WTC11 (cell line): ENCODE data around the gene ELOVL2. TPM values are rescaled to one million over a fixed set of nuclear protein-coding genes. Genes with fewer than 3 reads are reported as not detected.
"Not testable (repeated sequence)": the region's sequence is repeated elsewhere in the genome, so short reads cannot be mapped to it uniquely, and the experiment has no call there.

Experiments
- ATAC-seq: fragments of 200-7000 bp; cut with Tn5 transposase; 2 replicates; pipeline ENCODE4 v1.10.0; 2021; ENCODE audit warnings: mild to moderate bottlenecking, moderate library complexity
- CTCF ChIA-PET: fragments of 300-600 bp; sonication (Branson Sonifier 250); formaldehyde crosslinking; loops from one replicate; lab custom pipeline; 2021; ENCODE audit warnings: antibody characterized with exemption; lab: Charles Lee
- POLR2A ChIA-PET: fragments of 350-600 bp; sonication (Branson Sonifier 250); formaldehyde crosslinking; loops from one replicate; lab custom pipeline; 2021; ENCODE audit warnings: antibody characterized with exemption; lab: Charles Lee
- DNase-seq: peaks from one replicate; pipeline ENCODE4 v3.0.0; 2021; ENCODE audit warnings: low spot score
- H3K27ac Mint-ChIP-seq: 2 replicates; pipeline ENCODE4 v1.8.0; 2021; ENCODE audit warnings: mixed read lengths
- H3K27me3 Mint-ChIP-seq: 2 replicates; pipeline ENCODE4 v1.8.0; 2021; ENCODE audit warnings: low read depth, mild to moderate bottlenecking, moderate library complexity, mixed read lengths
- H3K36me3 Mint-ChIP-seq: 2 replicates; pipeline ENCODE4 v1.8.0; 2021; ENCODE audit warnings: mixed read lengths
- H3K4me1 Mint-ChIP-seq: 2 replicates; pipeline ENCODE4 v1.8.0; 2022; ENCODE audit warnings: mixed read lengths
- H3K4me3 Mint-ChIP-seq: 2 replicates; pipeline ENCODE4 v1.8.0; 2021; ENCODE audit warnings: mild to moderate bottlenecking, moderate library complexity, mixed read lengths
- H3K9me3 Mint-ChIP-seq: 2 replicates; pipeline ENCODE4 v1.8.0; 2021; ENCODE audit warnings: mixed read lengths
- ATF2 ChIP-seq: sonication (generic); formaldehyde crosslinking; IDR thresholded peaks from 2 replicates; pipeline ENCODE4 v1.8.1; 2022; ENCODE audit warnings: low read depth, missing genetic modification reagents, borderline replicate concordance
- CBFB ChIP-seq: sonication (generic); formaldehyde crosslinking; IDR thresholded peaks from 2 replicates; pipeline ENCODE4 v1.8.1; 2022; ENCODE audit warnings: mild to moderate bottlenecking, low read depth, missing genetic modification reagents
- ELF4 ChIP-seq: sonication (generic); formaldehyde crosslinking; IDR thresholded peaks from 2 replicates; pipeline ENCODE4 v1.8.1; 2022; ENCODE audit warnings: low read depth, mild to moderate bottlenecking, moderate library complexity, missing genetic modification reagents
- ESRRA ChIP-seq: sonication (generic); formaldehyde crosslinking; IDR thresholded peaks from 2 replicates; pipeline ENCODE4 v1.8.1; 2022; ENCODE audit warnings: mild to moderate bottlenecking, missing genetic modification reagents, borderline replicate concordance
- FOXJ3 ChIP-seq: sonication (generic); formaldehyde crosslinking; IDR thresholded peaks from 2 replicates; pipeline ENCODE4 v1.9.0; 2021; ENCODE audit warnings: missing genetic modification reagents, mild to moderate bottlenecking, borderline replicate concordance
- IRF2 ChIP-seq: sonication (generic); formaldehyde crosslinking; IDR thresholded peaks from 2 replicates; pipeline ENCODE4 v1.8.0; 2022; ENCODE audit warnings: low read depth, missing genetic modification reagents, borderline replicate concordance
- KAT7 ChIP-seq: sonication (generic); formaldehyde crosslinking; IDR thresholded peaks from 2 replicates; pipeline ENCODE4 v1.8.1; 2023; ENCODE audit warnings: missing genetic modification reagents, mild to moderate bottlenecking, borderline replicate concordance
- NFE2L1 ChIP-seq: sonication (generic); formaldehyde crosslinking; IDR thresholded peaks from 2 replicates; pipeline ENCODE4 v1.8.1; 2023; ENCODE audit warnings: missing genetic modification reagents
- NR3C1 ChIP-seq: sonication (generic); formaldehyde crosslinking; conservative IDR thresholded peaks from 2 replicates; pipeline ENCODE4 v1.8.1; 2023; ENCODE audit warnings: low read depth, mild to moderate bottlenecking, missing genetic modification reagents
- PREB ChIP-seq: sonication (generic); formaldehyde crosslinking; IDR thresholded peaks from 2 replicates; pipeline ENCODE4 v1.8.1; 2022; ENCODE audit warnings: mild to moderate bottlenecking, missing genetic modification reagents, moderate library complexity, borderline replicate concordance
- PRRX2 ChIP-seq: fragments of 250-450 bp; sonication (Bioruptor Pico); IDR thresholded peaks from 2 replicates; pipeline ENCODE4 v1.8.0; 2021; ENCODE audit warnings: mild to moderate bottlenecking
- SMAD4 ChIP-seq: sonication (generic); formaldehyde crosslinking; IDR thresholded peaks from 2 replicates; pipeline ENCODE4 v1.8.0; 2022; ENCODE audit warnings: mild to moderate bottlenecking, missing genetic modification reagents
- ZNF232 ChIP-seq: sonication (generic); formaldehyde crosslinking; IDR thresholded peaks from 2 replicates; pipeline ENCODE4 v1.8.0; 2022; ENCODE audit warnings: mild to moderate bottlenecking, missing genetic modification reagents
- total RNA-seq: library from RNA; stranded (reverse); gene quantifications from 3 replicates; pipeline ENCODE4 v1.2.3, GENCODE V29; 2021
- TF ChIP-seq, protein P1 (sequence below): fragments of 250-450 bp; sonication (Bioruptor Pico); IDR thresholded peaks from 2 replicates; pipeline ENCODE4 v1.8.0; 2021; ENCODE audit warnings: mild to moderate bottlenecking
- TF ChIP-seq, protein P2 (sequence below): fragments of 250-450 bp; sonication (Bioruptor Pico); IDR thresholded peaks from 2 replicates; pipeline ENCODE4 v1.9.0; 2021; ENCODE audit warnings: mild to moderate bottlenecking
- TF ChIP-seq, protein P3 (sequence below): sonication (generic); formaldehyde crosslinking; IDR thresholded peaks from 2 replicates; pipeline ENCODE4 v1.8.1; 2022; ENCODE audit warnings: mild to moderate bottlenecking, moderate library complexity, missing genetic modification reagents
- TF ChIP-seq, protein P4 (sequence below): fragments of 250-450 bp; sonication (Bioruptor Pico); conservative IDR thresholded peaks from 2 replicates; pipeline ENCODE4 v1.9.0; 2021; ENCODE audit warnings: mild to moderate bottlenecking
- TF ChIP-seq, protein P5 (sequence below): sonication (generic); formaldehyde crosslinking; conservative IDR thresholded peaks from 2 replicates; pipeline ENCODE4 v1.8.1; 2022; ENCODE audit warnings: mild to moderate bottlenecking, missing genetic modification reagents

The ELOVL2 gene
- total RNA-seq, 1 experiment from 2014 or later, result 2.0 TPM

DNA sequence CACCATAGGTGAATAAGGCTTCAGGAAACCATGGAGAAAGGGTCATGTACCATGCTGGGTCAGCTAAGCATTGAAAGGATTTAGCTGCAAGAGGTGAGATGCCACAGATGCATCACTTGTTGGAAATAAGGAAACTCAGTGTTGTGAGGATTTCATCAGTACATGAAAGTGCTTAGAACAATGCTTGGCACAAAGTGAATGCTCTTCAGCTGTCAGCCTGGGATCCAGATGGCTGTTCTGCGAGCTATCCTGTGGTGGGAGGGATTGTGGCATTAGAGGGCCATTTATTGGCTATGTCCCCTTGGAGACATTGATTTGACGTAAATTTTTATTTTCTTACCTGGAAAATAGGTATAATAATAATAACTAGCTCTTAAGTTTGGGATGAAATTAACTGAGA, 53.0 kb downstream of the ELOVL2 start (continued):
- TF ChIP-seq NR3C1 (CRISPR knock-in tag) (no peak), PREB (CRISPR knock-in tag) (no peak), PRRX2 (CRISPR knock-in tag) (no peak), CBFB (CRISPR knock-in tag) (no peak), ZNF232 (CRISPR knock-in tag) (no peak), ATF2 (no peak), SMAD4 (CRISPR knock-in tag) (no peak), ESRRA (no peak), ELF4 (CRISPR knock-in tag) (no peak), NFE2L1 (CRISPR knock-in tag) (no peak), IRF2 (CRISPR knock-in tag) (no peak), FOXJ3 (CRISPR knock-in tag) (no peak), KAT7 (CRISPR knock-in tag) (no peak)
- TF ChIP-seq, protein P1, sequence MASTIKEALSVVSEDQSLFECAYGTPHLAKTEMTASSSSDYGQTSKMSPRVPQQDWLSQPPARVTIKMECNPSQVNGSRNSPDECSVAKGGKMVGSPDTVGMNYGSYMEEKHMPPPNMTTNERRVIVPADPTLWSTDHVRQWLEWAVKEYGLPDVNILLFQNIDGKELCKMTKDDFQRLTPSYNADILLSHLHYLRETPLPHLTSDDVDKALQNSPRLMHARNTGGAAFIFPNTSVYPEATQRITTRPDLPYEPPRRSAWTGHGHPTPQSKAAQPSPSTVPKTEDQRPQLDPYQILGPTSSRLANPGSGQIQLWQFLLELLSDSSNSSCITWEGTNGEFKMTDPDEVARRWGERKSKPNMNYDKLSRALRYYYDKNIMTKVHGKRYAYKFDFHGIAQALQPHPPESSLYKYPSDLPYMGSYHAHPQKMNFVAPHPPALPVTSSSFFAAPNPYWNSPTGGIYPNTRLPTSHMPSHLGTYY (CRISPR knock-in tag), result no peak
- TF ChIP-seq, protein P2, sequence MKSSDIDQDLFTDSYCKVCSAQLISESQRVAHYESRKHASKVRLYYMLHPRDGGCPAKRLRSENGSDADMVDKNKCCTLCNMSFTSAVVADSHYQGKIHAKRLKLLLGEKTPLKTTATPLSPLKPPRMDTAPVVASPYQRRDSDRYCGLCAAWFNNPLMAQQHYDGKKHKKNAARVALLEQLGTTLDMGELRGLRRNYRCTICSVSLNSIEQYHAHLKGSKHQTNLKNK (CRISPR knock-in tag), result no peak

DNA sequence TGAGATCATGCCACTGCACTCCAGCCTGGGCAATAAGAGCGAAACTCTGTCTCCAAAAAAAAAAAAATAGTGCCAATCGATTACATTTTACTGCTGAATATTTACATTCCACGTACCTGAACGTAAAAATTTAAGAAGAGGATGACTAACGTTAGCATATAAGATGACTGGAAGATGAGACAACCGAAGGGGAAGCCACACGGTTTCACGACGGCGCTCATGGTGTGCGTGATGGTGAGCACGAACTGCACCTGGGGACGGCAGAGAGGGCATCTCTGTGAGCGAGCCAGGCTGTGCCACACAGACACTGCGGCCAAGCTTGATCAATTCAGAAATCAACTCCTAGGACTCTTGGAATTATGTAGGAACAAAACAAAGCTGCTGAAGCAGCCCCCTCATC, 54.5 kb downstream of the ELOVL2 start:
- 0 out of 2 replicates have a peak, but pooled peaks cover 3% of the 10 kb centered on the region for H3K36me3 Mint-ChIP-seq
- H3K4me3 Mint-ChIP-seq, result no peak overlapping the region
- no peaks in the 10 kb centered on the region for H3K9me3 Mint-ChIP-seq
- ChIA-PET POLR2A (no interaction called here), CTCF (interaction anchor here (0.6 kb wide), 1 partner anchor 53 kb away, joined by 3 read pairs; no protein-coding TSS in a partner anchor)
- no peak for DNase-seq
- H3K4me1 Mint-ChIP-seq, result peaks cover 1% of the 10 kb centered on the region
- no peaks in the 10 kb centered on the region for H3K27me3 Mint-ChIP-seq
- ATAC-seq, result no peak
- H3K27ac Mint-ChIP-seq, result no peak overlapping the region
- TF ChIP-seq ELF4 (CRISPR knock-in tag) (no peak), CBFB (CRISPR knock-in tag) (no peak), IRF2 (CRISPR knock-in tag) (no peak)
- TF ChIP-seq, protein P3, sequence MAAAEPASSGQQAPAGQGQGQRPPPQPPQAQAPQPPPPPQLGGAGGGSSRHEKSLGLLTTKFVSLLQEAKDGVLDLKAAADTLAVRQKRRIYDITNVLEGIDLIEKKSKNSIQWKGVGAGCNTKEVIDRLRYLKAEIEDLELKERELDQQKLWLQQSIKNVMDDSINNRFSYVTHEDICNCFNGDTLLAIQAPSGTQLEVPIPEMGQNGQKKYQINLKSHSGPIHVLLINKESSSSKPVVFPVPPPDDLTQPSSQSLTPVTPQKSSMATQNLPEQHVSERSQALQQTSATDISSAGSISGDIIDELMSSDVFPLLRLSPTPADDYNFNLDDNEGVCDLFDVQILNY (CRISPR knock-in tag), result no peak
- TF ChIP-seq, protein P4, sequence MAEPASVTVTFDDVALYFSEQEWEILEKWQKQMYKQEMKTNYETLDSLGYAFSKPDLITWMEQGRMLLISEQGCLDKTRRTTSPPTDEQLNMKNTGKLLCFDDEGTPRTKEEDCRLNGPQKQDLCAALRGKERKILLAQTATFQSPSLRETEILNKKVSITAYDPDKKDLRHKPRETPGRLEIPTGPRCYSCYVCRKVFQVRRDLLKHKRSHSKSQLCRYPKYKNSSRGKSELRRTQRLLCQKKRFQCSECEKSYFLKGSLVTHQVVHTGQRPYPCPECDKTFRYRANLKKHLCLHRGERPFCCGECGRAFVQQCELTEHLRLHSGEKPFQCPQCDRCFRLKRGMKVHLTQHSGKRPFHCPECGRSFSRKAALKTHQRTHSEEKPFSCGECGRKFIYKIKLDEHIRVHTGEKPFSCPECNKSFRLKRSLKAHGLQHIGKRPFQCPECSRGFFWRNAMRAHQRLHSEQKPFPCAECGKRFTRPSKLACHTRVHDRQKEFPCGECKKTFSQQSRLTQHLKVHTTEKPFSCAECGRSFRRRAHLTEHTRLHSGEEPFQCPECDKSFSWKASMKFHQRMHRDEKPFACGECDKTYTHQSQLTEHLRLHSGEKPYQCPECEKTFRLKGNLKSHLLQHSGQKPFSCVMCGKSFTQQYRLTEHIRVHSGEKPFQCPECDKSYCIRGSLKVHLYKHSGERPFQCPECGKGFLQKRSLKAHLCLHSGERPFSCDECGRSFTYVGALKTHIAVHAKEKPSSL (CRISPR knock-in tag), result no peak
- TF ChIP-seq, protein P5, sequence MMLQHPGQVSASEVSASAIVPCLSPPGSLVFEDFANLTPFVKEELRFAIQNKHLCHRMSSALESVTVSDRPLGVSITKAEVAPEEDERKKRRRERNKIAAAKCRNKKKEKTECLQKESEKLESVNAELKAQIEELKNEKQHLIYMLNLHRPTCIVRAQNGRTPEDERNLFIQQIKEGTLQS (CRISPR knock-in tag), result no peak

DNA sequence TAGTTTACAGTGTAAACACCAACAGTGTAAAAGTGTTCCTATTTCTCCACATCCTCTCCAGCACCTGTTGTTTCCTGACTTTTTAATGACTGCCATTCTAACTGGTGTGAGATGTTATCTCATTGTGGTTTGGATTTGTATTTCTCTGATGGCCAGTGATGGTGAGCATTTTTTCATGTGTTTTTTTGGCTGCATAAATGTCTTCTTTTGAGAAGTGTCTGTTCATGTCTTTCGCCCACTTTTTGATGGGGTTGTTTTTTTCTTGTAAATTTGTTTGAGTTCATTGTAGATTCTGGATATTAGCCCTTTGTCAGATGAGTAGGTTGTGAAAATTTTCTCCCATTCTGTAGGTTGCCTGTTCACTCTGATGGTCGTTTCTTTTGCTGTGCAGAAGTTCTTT, 59.1 kb downstream of the ELOVL2 start:
- CTCF ChIA-PET, DNase-seq, ATAC-seq, H3K27ac Mint-ChIP-seq, H3K27me3 Mint-ChIP-seq, H3K4me3 Mint-ChIP-seq, POLR2A ChIA-PET, H3K9me3 Mint-ChIP-seq, H3K36me3 Mint-ChIP-seq, H3K4me1 Mint-ChIP-seq: not testable (repeated sequence)
